WTC11 (cell line): ENCODE data around the gene PTPN7. TPM values are rescaled to one million over a fixed set of nuclear protein-coding genes. Genes with fewer than 3 reads are reported as not detected.

ENCODE experiments used
- ATAC-seq: fragments of 200-7000 bp; cut with Tn5 transposase; 2 replicates; pipeline ENCODE4 v1.10.0; 2021; ENCODE audit warnings: mild to moderate bottlenecking, moderate library complexity
- CTCF ChIA-PET: fragments of 300-600 bp; sonication (Branson Sonifier 250); formaldehyde crosslinking; loops from one replicate; lab custom pipeline; 2021; ENCODE audit warnings: antibody characterized with exemption; lab: Charles Lee
- POLR2A ChIA-PET: fragments of 350-600 bp; sonication (Branson Sonifier 250); formaldehyde crosslinking; loops from one replicate; lab custom pipeline; 2021; ENCODE audit warnings: antibody characterized with exemption; lab: Charles Lee
- DNase-seq: peaks from one replicate; pipeline ENCODE4 v3.0.0; 2021; ENCODE audit warnings: low spot score
- H3K27ac Mint-ChIP-seq: 2 replicates; pipeline ENCODE4 v1.8.0; 2021; ENCODE audit warnings: mixed read lengths
- H3K27me3 Mint-ChIP-seq: 2 replicates; pipeline ENCODE4 v1.8.0; 2021; ENCODE audit warnings: low read depth, mild to moderate bottlenecking, moderate library complexity, mixed read lengths
- H3K36me3 Mint-ChIP-seq: 2 replicates; pipeline ENCODE4 v1.8.0; 2021; ENCODE audit warnings: mixed read lengths
- H3K4me1 Mint-ChIP-seq: 2 replicates; pipeline ENCODE4 v1.8.0; 2022; ENCODE audit warnings: mixed read lengths
- H3K4me3 Mint-ChIP-seq: 2 replicates; pipeline ENCODE4 v1.8.0; 2021; ENCODE audit warnings: mild to moderate bottlenecking, moderate library complexity, mixed read lengths
- H3K9me3 Mint-ChIP-seq: 2 replicates; pipeline ENCODE4 v1.8.0; 2021; ENCODE audit warnings: mixed read lengths
- CREM ChIP-seq: sonication (generic); formaldehyde crosslinking; IDR thresholded peaks from 2 replicates; pipeline ENCODE4 v1.8.1; 2022; ENCODE audit warnings: mild to moderate bottlenecking, missing genetic modification reagents, moderate library complexity
- ELF4 ChIP-seq: sonication (generic); formaldehyde crosslinking; IDR thresholded peaks from 2 replicates; pipeline ENCODE4 v1.8.1; 2022; ENCODE audit warnings: low read depth, mild to moderate bottlenecking, moderate library complexity, missing genetic modification reagents
- HMGA2 ChIP-seq: fragments of 250-450 bp; sonication (Bioruptor Pico); IDR thresholded peaks from 2 replicates; pipeline ENCODE4 v1.4.0; 2021; ENCODE audit warnings: mild to moderate bottlenecking, moderate library complexity
- TCF7 ChIP-seq: sonication (generic); formaldehyde crosslinking; IDR thresholded peaks from 2 replicates; pipeline ENCODE4 v1.8.0; 2022; ENCODE audit warnings: mild to moderate bottlenecking, low read depth, missing genetic modification reagents, moderate library complexity
- TEAD1 ChIP-seq: sonication (generic); formaldehyde crosslinking; IDR thresholded peaks from 2 replicates; pipeline ENCODE4 v1.8.0; 2022; ENCODE audit warnings: mild to moderate bottlenecking, missing genetic modification reagents
- ZNF232 ChIP-seq: sonication (generic); formaldehyde crosslinking; IDR thresholded peaks from 2 replicates; pipeline ENCODE4 v1.8.0; 2022; ENCODE audit warnings: mild to moderate bottlenecking, missing genetic modification reagents
- total RNA-seq: library from RNA; stranded (reverse); gene quantifications from 3 replicates; pipeline ENCODE4 v1.2.3, GENCODE V29; 2021
- TF ChIP-seq, protein P1 (sequence below): fragments of 250-450 bp; sonication (Bioruptor Pico); IDR thresholded peaks from 2 replicates; pipeline ENCODE4 v1.9.0; 2021; ENCODE audit warnings: mild to moderate bottlenecking
- TF ChIP-seq, protein P2 (sequence below): sonication (generic); formaldehyde crosslinking; IDR thresholded peaks from 2 replicates; pipeline ENCODE4 v1.8.1; 2022; ENCODE audit warnings: missing genetic modification reagents, borderline replicate concordance
- TF ChIP-seq, protein P3 (sequence below): sonication (generic); formaldehyde crosslinking; IDR thresholded peaks from 2 replicates; pipeline ENCODE4 v1.8.0; 2022; ENCODE audit warnings: mild to moderate bottlenecking, missing genetic modification reagents
- TF ChIP-seq, protein P4 (sequence below): sonication (generic); formaldehyde crosslinking; IDR thresholded peaks from 2 replicates; pipeline ENCODE4 v1.8.1; 2023; ENCODE audit warnings: mild to moderate bottlenecking, missing genetic modification reagents
- TF ChIP-seq, protein P5 (sequence below): sonication (generic); formaldehyde crosslinking; IDR thresholded peaks from 2 replicates; pipeline ENCODE4 v1.8.0; 2022; ENCODE audit warnings: mild to moderate bottlenecking, missing genetic modification reagents
- TF ChIP-seq, protein P6 (sequence below): sonication (generic); formaldehyde crosslinking; IDR thresholded peaks from 2 replicates; pipeline ENCODE4 v1.8.1; 2023; ENCODE audit warnings: mild to moderate bottlenecking, missing genetic modification reagents
- TF ChIP-seq, protein P7 (sequence below): sonication (generic); formaldehyde crosslinking; IDR thresholded peaks from 2 replicates; pipeline ENCODE4 v1.8.1; 2023; ENCODE audit warnings: mild to moderate bottlenecking, missing genetic modification reagents, borderline replicate concordance

The PTPN7 gene
- total RNA-seq, 1 experiment from 2014 or later, result 0.98 TPM

DNA sequence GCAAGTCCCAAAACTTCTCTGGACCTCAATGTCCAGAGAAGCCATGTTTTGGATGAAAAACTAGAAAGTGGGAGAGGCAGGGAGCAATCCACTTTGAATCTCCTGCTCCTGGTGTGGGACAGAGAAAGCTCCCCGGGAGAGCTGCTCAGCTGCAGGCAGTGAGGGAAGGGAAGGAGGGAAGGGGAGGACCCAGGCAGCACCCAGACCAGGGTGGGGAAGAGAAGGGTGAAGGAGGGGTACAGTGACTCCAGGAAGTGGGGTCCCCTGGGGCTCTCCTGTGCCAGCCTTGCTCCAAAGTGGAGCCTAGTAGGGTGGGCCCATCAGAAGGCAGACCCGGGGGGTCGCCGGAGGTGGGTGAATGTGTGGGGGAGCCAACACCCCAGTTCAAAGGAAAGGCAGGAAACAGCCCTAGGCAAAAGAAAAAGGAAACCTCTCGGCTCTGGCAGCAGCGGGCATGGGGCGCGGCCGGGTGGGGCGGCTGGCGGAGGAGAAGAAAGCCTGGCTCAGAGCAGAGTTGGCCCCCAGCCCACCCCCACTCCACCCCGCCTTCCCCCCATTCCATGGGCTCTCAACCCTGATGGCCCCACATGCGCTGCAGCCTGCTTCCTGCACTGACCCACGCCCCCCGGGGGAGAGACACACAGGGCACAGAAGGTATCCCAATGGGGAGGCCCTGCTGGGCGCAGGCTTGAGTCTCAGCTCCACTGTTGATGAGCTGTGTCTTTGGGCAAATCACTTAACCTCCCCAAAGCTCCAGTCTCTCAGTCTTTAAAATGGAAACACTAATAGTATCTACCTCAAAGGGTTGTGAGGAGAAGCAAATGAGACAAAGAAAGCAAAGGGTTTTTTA is 38.9 kb upstream of the PTPN7 start:
- ATAC-seq, result no peak

DNA sequence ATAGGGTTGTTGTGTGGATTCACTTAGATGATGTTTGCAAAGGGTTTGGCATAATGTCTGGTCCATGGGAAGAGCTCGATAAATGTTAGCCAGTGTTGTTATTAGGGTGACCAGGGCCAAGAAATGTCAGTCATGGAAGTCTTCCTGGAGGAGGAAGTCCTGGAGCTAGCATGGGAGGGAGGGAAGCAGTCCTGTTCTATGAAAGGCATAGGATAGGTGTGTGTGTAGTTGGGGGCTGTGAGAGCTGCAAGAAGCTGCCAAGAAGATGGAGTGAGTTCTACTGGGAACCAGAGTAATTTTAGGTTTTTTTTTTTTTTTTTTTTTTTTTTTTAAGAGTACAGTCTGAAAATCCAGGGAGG is 37.9 kb upstream of the PTPN7 start:
- H3K36me3 Mint-ChIP-seq, result no peaks in the 10 kb centered on the region
- no peaks in the 10 kb centered on the region for H3K9me3 Mint-ChIP-seq
- DNase-seq, result no peak
- CTCF ChIA-PET, result interaction anchor here (0.9 kb wide), 1 partner anchor 44 kb away, joined by 3 read pairs; no protein-coding TSS in a partner anchor
- H3K27ac Mint-ChIP-seq, result no peak overlapping the region
- peaks cover 6% of the 10 kb centered on the region for H3K4me1 Mint-ChIP-seq
- no peak overlapping the region for H3K4me3 Mint-ChIP-seq
- POLR2A ChIA-PET, result no interaction called here
- H3K27me3 Mint-ChIP-seq, result peaks cover 33% of the 10 kb centered on the region
- no peak for ATAC-seq
- TF ChIP-seq, protein P1, sequence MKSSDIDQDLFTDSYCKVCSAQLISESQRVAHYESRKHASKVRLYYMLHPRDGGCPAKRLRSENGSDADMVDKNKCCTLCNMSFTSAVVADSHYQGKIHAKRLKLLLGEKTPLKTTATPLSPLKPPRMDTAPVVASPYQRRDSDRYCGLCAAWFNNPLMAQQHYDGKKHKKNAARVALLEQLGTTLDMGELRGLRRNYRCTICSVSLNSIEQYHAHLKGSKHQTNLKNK (CRISPR knock-in tag), result no peak
- no peak for TF ChIP-seq ZNF232 (CRISPR knock-in tag)
- TF ChIP-seq, protein P2, sequence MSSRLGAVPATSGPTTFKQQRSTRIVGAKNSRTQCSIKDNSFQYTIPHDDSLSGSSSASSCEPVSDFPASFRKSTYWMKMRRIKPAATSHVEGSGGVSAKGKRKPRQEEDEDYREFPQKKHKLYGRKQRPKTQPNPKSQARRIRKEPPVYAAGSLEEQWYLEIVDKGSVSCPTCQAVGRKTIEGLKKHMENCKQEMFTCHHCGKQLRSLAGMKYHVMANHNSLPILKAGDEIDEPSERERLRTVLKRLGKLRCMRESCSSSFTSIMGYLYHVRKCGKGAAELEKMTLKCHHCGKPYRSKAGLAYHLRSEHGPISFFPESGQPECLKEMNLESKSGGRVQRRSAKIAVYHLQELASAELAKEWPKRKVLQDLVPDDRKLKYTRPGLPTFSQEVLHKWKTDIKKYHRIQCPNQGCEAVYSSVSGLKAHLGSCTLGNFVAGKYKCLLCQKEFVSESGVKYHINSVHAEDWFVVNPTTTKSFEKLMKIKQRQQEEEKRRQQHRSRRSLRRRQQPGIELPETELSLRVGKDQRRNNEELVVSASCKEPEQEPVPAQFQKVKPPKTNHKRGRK (CRISPR knock-in tag), result no peak
- TF ChIP-seq, protein P3, sequence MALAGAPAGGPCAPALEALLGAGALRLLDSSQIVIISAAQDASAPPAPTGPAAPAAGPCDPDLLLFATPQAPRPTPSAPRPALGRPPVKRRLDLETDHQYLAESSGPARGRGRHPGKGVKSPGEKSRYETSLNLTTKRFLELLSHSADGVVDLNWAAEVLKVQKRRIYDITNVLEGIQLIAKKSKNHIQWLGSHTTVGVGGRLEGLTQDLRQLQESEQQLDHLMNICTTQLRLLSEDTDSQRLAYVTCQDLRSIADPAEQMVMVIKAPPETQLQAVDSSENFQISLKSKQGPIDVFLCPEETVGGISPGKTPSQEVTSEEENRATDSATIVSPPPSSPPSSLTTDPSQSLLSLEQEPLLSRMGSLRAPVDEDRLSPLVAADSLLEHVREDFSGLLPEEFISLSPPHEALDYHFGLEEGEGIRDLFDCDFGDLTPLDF, result no peak
- TF ChIP-seq, protein P4, sequence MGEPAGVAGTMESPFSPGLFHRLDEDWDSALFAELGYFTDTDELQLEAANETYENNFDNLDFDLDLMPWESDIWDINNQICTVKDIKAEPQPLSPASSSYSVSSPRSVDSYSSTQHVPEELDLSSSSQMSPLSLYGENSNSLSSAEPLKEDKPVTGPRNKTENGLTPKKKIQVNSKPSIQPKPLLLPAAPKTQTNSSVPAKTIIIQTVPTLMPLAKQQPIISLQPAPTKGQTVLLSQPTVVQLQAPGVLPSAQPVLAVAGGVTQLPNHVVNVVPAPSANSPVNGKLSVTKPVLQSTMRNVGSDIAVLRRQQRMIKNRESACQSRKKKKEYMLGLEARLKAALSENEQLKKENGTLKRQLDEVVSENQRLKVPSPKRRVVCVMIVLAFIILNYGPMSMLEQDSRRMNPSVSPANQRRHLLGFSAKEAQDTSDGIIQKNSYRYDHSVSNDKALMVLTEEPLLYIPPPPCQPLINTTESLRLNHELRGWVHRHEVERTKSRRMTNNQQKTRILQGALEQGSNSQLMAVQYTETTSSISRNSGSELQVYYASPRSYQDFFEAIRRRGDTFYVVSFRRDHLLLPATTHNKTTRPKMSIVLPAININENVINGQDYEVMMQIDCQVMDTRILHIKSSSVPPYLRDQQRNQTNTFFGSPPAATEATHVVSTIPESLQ (CRISPR knock-in tag), result no peak
- TF ChIP-seq, protein P5, sequence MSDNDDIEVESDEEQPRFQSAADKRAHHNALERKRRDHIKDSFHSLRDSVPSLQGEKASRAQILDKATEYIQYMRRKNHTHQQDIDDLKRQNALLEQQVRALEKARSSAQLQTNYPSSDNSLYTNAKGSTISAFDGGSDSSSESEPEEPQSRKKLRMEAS (CRISPR knock-in tag), result no peak
- TF ChIP-seq, protein P6, sequence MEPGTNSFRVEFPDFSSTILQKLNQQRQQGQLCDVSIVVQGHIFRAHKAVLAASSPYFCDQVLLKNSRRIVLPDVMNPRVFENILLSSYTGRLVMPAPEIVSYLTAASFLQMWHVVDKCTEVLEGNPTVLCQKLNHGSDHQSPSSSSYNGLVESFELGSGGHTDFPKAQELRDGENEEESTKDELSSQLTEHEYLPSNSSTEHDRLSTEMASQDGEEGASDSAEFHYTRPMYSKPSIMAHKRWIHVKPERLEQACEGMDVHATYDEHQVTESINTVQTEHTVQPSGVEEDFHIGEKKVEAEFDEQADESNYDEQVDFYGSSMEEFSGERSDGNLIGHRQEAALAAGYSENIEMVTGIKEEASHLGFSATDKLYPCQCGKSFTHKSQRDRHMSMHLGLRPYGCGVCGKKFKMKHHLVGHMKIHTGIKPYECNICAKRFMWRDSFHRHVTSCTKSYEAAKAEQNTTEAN (CRISPR knock-in tag), result no peak

More for the DNA sequence above, 38.9 kb upstream of the PTPN7 start:
- H3K27me3 Mint-ChIP-seq, result peaks cover 26% of the 10 kb centered on the region
- no peak for DNase-seq
- TF ChIP-seq, protein P2 (CRISPR knock-in tag), result no peak
- TF ChIP-seq TEAD1 (CRISPR knock-in tag) (no peak), HMGA2 (CRISPR knock-in tag) (no peak), CREM (no peak), TCF7 (CRISPR knock-in tag) (no peak), ELF4 (CRISPR knock-in tag) (no peak)
- TF ChIP-seq, protein P1 (CRISPR knock-in tag), result no peak
- TF ChIP-seq, protein P7, sequence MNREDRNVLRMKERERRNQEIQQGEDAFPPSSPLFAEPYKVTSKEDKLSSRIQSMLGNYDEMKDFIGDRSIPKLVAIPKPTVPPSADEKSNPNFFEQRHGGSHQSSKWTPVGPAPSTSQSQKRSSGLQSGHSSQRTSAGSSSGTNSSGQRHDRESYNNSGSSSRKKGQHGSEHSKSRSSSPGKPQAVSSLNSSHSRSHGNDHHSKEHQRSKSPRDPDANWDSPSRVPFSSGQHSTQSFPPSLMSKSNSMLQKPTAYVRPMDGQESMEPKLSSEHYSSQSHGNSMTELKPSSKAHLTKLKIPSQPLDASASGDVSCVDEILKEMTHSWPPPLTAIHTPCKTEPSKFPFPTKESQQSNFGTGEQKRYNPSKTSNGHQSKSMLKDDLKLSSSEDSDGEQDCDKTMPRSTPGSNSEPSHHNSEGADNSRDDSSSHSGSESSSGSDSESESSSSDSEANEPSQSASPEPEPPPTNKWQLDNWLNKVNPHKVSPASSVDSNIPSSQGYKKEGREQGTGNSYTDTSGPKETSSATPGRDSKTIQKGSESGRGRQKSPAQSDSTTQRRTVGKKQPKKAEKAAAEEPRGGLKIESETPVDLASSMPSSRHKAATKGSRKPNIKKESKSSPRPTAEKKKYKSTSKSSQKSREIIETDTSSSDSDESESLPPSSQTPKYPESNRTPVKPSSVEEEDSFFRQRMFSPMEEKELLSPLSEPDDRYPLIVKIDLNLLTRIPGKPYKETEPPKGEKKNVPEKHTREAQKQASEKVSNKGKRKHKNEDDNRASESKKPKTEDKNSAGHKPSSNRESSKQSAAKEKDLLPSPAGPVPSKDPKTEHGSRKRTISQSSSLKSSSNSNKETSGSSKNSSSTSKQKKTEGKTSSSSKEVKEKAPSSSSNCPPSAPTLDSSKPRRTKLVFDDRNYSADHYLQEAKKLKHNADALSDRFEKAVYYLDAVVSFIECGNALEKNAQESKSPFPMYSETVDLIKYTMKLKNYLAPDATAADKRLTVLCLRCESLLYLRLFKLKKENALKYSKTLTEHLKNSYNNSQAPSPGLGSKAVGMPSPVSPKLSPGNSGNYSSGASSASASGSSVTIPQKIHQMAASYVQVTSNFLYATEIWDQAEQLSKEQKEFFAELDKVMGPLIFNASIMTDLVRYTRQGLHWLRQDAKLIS (CRISPR knock-in tag), result no peak
- H3K27ac Mint-ChIP-seq, result no peak overlapping the region
- H3K9me3 Mint-ChIP-seq, result no peaks in the 10 kb centered on the region
- ChIA-PET POLR2A (no interaction called here), CTCF (interaction anchor here (0.6 to 1.7 kb wide), 11 partner anchors 10 to 212 kb away, joined by 3 to 19 read pairs (median 6); no protein-coding TSS in a partner anchor)
- no peak overlapping the region for H3K4me3 Mint-ChIP-seq
- H3K4me1 Mint-ChIP-seq, result 0 out of 2 replicates have a peak, but pooled peaks cover 3% of the 10 kb centered on the region
- H3K36me3 Mint-ChIP-seq, result no peaks in the 10 kb centered on the region
